Stomach (tissue), 4 donors: ENCODE measurements around the gene TDRD12.

Experiments
- CTCF ChIP-seq, 7 experiments: fragments of 450-650 bp in 4 of 7; fragments of 200-600 bp in 3 of 7; sonication (generic) in 3 of 7; IDR thresholded peaks; one replicate each; pipeline ENCODE4 v1.5.1; 2016 to 2019; ENCODE audit warnings: antibody characterized with exemption in 7 of 7, control low read depth in 2 of 7, mild to moderate bottlenecking in 1 of 7
- POLR2A ChIP-seq, 4 donors: fragments of 450-650 bp; IDR thresholded peaks; one replicate each; pipeline ENCODE4 v1.6.1; 2016; ENCODE audit warnings: antibody characterized with exemption in 4 of 4, control low read depth in 2 of 4, mild to moderate bottlenecking in 1 of 4, moderate library complexity in 1 of 4
- POLR2AphosphoS5 ChIP-seq, 3 donors: sonication (generic); formaldehyde crosslinking; IDR thresholded peaks; one replicate each; pipeline ENCODE4 v1.6.1; 2016; ENCODE audit warnings: antibody characterized with exemption in 3 of 3

GRCh38 chr19:32676895-32677359 lies 42.6 kb upstream of the TDRD12 start:
- TF ChIP-seq CTCF (IDR thresholded peaks at IDR 0.05) (no peak), POLR2AphosphoS5 (IDR thresholded peaks at IDR 0.05) (no peak), POLR2A (IDR thresholded peaks at IDR 0.05) (no peak)
